AG08396 (cell line): Measurements from ENCODE around the gene NRTN.

Experiments used
- DNase-seq: peaks from one replicate; pipeline ENCODE4 v3.0.0; 2012; ENCODE audit warnings: low spot score, mixed read lengths

The NRTN gene

DNA sequence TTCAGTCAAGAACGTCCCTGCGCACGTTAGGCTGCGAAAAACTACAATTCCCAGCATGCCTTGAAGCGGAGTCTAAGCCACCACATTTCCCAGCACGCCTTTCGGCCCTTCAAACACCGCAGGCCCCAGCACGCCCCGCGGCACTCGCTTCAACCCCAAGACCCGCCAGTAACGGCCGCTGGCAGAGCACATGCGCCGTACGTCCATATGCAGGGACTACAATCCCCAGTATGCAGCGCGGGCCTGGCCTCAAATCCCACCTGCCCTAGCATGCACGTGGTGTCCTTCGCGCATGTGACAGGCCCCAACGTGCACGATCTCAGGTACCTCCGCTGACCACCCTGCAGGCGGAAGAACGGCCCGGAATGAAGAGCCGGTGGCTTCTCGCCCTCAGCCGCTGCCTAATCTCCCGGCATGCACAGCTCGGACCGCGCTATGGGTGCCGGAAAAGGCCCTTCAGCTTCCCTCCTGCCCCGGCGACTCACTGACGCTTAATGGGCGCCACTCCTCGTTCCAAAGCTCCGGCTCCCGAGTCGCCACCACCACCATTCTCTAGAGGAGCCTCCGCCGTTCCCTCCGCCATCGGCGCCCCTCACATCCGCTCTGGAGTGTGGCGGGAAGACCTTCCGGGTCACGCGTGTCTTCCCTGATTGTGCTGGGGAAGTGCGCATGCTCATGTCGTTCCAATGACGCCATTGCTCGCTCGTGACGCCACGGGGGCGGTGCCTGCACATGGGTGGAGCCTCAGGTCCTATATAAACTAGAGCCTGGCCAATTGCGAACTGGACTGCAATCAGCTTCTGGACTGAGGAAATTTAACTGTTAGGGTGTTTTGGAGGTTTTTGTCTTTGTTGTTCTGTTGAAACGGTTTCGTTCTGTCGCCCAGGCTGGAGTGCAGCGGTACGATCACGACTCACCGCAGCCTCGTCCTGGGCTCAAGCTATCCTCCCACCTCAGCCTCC is 14.0 kb upstream of the NRTN start, which contains the start of gene DUS3L:
Gene DUS3L, minus strand, starts transcription at position 605 of the 962 bp plus-strand sequence. Its CDS starts 22 bp downstream, at position 583.
- peak; percentile 99 for DNase-seq

DNA sequence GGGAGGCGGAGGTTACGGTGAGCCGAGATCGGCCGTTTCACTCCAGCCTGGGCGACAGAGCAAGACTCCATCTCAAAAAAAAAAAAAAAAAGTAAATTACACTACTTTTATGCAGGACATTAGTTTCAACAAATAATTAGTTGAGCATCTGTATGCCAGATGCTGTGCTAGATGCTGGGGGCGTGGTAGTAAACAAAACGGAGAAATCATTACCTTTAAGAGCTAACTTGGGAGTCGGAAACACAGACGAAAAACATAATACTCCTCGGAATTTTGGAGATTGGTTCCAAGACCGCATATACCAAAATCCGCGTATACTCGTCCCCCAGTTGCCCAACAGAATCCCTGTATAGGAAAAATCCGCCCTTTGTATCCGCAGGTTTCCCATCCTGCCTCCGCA is 12.6 kb upstream of the NRTN start:
- DNase-seq: no peak

- no peak for DNase-seq
These were observed 11.7 kb upstream of the NRTN start for GRCh38 chr19:5793188-5793587.

DNA sequence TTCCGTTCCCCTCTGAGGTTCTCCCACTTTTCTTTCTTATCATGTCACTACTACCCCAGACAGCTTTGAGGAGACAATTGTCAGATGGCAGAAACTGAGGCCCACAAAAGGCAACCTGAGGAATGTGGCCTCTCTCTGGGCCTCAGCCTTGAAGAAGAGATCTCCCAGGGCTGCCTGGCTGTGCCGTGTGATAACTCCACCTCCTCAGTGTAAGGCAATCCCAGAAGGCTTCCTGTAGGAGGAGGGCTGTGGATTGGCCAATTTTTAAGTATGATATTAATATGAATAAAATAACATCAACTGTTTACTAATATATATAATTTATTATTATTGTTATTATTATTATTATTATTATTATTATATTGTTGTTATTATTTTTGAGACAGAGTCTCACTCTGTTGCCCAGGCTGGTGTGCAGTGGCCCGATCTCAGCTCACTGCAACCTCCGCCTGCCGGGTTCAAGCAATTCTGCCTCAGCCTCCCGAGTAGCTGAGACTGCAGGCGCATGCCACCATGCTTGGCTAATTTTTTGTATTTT is 9.4 kb upstream of the NRTN start:
- no peak for DNase-seq

DNA sequence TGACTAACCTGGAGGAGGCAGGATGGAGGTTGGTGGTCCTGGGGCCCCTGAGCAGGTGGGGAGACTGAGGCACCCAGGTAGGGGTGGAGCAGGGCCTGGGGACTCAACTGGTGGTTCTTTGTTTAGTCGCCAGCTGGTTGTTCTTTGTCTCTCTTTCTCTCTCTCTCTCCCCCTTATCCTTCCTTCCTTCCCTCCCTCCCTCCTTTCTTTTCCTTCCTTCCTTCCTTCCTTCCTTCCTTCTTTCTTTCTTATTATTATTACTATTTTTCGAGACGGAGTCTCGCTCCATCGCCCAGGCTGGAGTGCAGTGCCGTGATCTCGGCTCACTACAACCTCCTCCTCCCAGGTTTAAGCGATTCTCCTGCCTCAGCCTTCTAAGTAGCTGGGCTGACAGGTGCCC is 6.6 kb upstream of the NRTN start:
- no peak for DNase-seq

DNA sequence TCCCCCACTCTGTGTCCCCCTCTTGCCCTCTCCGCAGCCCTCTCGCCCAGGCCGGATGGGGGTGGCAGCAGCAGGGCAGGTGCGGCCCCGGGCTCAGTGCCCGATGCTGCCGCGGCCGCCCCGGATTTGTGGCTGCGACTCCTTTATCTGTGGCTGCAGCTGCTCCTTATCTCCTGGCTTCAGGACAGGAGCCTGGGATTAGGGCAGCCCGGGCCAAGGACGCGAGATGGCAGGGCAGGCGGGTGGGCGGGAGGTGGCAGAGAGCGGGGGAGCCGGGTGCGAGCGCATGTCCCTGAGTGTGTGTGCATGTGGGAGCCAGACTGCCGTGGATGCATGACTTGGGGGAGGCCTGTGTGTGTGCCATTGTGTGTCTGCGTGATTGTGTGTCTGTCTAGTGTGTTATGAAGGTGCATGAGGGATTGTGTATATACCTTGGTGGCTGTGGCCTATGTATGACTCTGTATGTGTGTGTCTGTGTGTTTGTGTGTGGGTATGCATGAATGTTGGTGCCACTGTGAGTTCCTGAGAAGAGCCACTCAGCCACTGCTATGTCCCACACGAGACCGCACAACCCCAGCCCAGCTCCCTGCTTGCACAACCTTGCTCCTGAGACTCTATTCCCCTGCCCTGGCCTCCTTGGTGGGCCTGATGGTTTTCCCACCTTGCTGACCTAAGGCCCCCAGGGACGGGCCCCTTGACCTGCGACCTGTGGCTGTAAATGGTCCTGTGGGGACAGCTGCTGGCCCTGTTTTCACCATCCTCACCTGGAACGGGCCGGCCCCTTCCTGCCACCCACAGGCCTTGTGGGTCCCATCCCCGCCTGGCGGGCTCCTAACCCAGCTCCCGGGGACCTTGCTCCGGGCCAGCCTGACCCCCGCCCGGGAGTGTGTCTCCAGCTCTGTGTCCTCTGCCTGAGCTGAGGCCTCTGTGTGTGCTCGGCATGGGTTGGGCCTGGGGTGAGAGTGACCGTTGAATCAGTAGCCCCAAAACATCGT is 5.3 kb upstream of the NRTN start:
- DNase-seq: no peak

DNA sequence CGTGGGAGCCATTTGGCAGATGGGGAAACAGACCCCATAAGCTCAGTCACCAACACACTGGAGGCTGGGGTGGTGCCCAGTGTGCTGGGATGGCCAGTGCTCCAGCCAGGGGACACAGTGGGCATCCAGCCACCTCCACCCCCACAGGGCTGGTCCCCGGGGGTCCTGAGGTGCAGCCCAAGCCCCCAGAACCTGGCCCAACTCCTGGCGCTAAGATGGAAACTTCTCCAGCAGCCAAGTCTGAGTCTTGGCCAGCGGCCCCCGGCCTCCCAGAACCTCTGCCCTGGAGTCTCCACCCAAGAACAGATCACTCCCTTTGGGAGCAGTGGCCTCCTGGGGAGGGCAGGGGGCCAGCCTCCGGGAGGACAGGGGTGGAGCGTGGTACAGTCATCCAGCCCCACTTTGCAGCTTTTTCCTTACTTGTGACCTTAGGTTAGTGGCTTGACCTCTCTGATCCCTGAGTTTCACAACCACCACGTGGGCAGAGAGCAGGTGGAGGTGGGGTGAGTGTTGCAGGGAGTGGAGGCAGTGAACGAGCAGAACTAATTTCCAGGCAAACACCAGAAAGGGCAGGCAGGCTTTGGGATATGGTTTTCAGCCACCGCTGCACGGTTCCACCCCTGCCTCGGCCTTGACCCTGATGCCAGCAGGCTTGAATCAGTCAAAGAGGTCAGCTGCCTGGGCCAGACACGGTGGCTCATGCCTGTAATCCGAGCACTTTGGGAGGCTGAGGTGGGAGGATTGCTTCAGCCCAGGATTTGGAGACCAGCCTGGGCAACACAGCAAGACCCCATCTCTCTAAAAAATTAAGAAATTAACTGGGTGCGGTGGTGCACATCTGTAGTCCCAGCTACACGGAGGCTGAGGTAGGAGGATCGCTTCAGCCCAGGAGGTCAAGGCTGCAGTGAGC is 4.3 kb upstream of the NRTN start:
- DNase-seq: no peak

- DNase-seq: no peak
These were observed 2.9 kb upstream of the NRTN start for GRCh38 chr19:5801796-5802619.

- DNase-seq: no peak
These were observed 1.5 kb upstream of the NRTN start for GRCh38 chr19:5803441-5803751.

GRCh38 chr19:5803752-5804515 is 933 bp upstream of the NRTN start:
- peak; percentile 99 for DNase-seq

DNA sequence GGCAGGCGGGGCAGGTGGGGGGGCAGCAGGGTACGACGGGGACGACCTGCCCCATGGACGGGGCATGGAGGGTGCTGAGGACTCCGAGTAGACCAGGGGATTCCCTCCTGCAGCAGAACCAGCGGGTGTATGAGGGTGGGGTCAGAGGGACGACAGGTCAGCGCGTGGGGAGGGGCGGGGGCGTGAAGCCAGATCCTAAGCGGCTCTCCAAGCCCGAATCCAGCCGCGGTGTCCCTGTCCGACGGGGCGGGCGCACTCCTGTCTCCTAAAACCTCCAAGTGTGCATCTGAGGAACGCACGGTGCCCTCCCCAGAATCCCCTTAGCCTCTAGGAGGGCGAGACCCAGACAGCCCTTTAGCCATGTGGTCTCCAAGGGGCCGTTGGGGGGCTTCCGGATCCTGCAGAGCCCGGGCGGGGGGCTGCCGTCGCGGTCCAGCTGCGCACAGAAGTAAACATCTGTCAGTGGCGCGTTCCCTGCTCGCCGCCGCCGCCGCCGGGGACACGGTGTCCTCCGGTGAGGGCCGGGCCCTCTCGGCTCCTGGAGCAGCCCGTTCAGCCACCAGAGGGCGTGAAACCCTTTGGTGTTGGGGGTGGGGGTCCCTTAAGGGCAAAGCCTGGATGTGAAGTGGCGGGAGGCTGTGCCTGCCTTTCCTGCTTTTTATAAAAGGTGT is 730 bp downstream of the NRTN start:
- peak; percentile 84 for DNase-seq

GRCh38 chr19:5806133-5806489 is 1.2 kb downstream of the NRTN start:
- DNase-seq: no peak

DNA sequence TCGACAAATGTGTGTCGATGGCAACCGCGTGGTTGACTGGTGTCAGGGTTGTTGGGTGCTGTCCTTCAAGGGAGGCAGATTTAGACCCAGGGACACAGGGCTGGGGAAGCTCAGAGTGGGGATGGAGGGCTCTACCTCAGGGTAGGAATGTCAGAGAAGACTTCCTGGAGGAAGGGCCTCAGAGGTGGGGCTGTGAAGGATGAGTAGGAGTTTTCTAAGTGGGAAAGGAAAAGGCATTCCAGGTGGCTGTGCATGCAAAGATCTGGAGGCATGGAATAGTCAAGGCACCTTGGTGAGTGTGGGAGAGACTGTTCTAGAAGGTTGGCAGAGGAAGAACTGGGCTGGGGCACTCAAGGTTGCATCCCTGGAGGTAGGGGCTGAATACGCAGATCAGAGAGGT is 2.0 kb downstream of the NRTN start:
- no peak for DNase-seq

DNA sequence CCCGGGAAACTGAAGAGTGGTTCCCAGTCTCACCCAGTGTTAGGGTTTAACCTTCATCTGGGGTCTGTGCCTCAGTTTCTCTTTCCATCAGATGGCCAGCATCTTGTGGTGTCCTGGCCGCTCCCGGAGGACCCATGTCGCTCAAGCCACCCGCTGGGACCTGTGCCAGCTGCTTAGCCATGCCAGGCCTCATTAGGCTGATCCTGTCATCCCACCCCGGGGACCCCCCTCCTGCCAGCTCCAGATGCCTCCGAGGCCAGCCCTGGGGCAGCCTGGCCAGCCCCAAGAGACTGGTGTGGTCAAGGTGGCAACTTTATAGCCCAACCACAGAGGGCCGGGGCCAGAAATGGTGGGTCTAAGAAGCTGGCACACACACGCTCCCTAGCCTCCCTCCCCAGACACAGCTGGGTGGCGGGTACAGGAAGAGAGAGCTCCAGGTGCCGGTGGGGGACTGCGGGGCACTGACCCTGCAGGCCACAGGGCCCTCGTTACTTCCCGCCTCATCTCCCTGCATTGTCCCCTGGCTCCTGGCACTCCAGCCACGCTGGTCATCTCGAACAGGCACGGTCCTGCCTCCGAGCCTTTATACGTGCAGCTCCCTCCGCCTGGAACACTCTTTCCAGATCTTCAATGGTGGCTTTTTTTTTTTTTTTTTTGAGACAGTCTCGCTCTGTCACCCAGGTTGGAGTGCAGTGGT is 3.4 kb downstream of the NRTN start:
- DNase-seq: no peak

GRCh38 chr19:5809053-5809452 is 4.2 kb downstream of the NRTN start:
- no peak for DNase-seq

GRCh38 chr19:5809469-5809868 is 4.6 kb downstream of the NRTN start:
- DNase-seq: no peak

- no peak for DNase-seq
These were observed 6.2 kb downstream of the NRTN start for GRCh38 chr19:5811117-5811516.

GRCh38 chr19:5814123-5814851 is 9.4 kb downstream of the NRTN start:
- DNase-seq: no peak
